ENCODE measurements around the gene ELMO2.
"Not testable (repeated sequence)": the region's sequence is repeated elsewhere in the genome, so short reads cannot be mapped to it uniquely, and the experiment has no call there.

Gene ELMO2

DNA sequence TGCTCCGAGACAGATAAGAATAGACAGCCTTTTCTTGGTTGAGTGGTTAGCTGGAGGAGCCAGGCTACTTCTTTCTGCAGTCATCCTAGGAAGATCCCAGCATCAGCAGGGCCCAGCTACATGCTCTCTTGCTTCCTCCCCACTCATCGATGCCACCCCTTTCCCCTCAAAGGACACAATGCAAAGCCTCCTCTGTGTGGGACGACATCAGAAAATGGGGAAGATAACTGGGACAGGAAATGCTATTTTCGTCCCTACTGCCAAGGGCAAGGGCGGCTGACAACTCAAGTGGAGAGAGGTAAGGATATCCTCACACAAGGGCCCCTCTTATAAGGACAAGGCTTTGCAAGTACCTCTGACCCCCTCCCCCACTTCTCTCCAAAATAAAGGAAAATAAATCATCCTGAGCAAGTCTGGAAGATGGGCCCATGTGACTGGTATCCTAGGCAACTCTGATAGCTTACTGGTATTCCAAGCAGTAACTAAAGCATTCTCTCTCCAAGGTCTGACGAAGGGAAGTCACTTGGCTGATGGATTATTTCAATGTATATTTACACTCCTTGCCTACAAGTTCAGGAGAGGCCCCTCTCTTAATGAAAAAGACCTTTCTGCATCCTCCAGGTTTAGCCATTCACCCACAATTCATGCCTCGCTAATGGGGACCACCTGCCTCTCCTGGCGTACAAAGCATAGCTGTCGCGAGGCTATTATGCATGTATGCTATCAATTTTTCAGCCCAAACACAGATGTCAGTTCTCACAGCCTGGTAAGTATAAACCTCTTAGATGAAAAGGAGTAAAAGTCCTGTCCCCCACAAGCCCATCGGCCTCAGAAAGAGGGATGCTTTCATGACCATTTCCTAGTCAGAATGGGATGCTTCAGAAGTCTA is 11.3 kb downstream of the ELMO2 start:
- Mint-ChIP-seq H3K9me3 (no peaks in the 10 kb centered on the region), H3K4me3 (no peak overlapping the region), H3K4me1 (ENCODE audit: low read depth) (peaks cover 16% of the 10 kb centered on the region), H3K27ac (peak overlapping the region; percentile 6), H3K27me3 (ENCODE audit: low read depth) (no peaks in the 10 kb centered on the region), H3K36me3 (ENCODE audit: low read depth) (peaks cover 48% of the 10 kb centered on the region)

DNA sequence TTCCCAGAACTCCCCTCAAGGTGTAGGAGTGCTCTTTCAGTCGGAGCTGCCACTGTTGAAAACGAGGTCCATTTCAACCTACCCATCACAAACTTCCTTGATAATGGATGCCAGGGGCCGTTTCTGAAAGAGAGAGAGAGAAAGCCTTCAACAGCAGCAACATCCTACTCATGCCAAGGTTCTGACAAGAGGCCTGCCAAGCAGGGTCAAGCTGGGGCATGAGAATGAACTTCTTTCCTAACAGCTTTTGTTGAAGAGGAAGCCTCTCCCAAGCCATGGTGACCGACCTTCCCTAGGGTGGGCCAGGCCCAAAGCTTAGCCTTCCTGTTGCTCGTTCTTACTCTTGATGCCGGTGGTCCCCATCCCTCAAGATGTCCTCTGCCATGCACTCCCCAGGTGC is 12.4 kb downstream of the ELMO2 start:
- H3K27me3 Mint-ChIP-seq (ENCODE audit: low read depth): no peaks in the 10 kb centered on the region
- H3K4me3 Mint-ChIP-seq: no peak overlapping the region
- H3K9me3 Mint-ChIP-seq: no peaks in the 10 kb centered on the region
- H3K27ac Mint-ChIP-seq: no peak overlapping the region
- H3K4me1 Mint-ChIP-seq (ENCODE audit: low read depth): peaks cover 6% of the 10 kb centered on the region
- H3K36me3 Mint-ChIP-seq (ENCODE audit: low read depth): peaks cover 47% of the 10 kb centered on the region

DNA sequence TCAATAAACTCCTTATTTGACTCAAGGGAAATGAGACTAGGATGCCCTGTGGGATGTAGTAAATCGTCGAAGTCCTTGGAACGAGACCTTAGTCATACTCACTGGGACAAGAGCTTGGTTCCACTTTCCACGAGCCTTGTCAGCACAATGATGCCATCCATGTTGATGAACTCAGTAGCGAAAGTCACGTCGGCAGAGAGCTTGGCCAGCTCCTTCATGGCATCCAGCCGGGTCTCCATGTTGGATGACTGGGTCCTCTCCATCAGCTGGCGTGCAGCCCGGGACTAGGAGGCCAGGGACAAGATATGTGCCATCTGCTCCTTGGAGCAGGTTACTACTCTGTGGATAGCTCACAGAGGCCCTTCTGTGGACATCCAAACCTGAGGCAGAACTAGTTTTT is 17.5 kb downstream of the ELMO2 start:
- H3K9me3 Mint-ChIP-seq: no peaks in the 10 kb centered on the region
- H3K4me1 Mint-ChIP-seq (ENCODE audit: low read depth): no peaks in the 10 kb centered on the region
- no peak overlapping the region for H3K4me3 Mint-ChIP-seq
- no peak overlapping the region for H3K27ac Mint-ChIP-seq
- no peaks in the 10 kb centered on the region for H3K27me3 Mint-ChIP-seq (ENCODE audit: low read depth)
- H3K36me3 Mint-ChIP-seq (ENCODE audit: low read depth): peaks cover 61% of the 10 kb centered on the region

DNA sequence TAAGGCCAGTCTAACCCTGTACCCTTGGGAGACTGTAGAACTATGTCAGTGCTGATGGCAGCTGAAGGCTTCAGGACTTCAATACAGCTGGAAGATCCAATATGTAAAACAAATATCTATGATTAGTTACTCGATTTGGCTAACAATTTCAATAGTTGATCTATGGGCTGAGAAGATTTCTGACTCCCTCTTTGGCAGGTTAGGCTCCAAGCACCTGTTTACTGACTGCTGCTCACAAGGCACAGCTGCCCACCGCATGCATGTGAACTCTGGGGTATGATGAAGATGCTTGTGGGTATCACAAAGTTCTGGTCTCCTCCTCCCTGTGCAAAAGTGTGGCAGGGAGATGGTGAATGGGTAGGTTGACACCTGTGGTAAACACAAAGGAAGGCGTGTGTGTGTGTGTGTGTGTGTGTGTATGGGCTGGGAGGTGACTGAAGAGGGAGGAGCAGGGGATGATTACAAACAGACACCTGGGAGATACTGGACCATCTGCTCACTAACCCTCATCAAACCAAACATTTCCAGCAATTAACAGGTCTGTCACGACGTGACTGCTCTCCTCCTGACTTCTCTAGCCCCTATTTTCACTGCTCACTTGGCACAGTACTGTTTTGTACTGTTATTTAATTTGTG is 18.1 kb downstream of the ELMO2 start:
- Mint-ChIP-seq H3K27me3 (ENCODE audit: low read depth) (no peaks in the 10 kb centered on the region), H3K36me3 (ENCODE audit: low read depth) (peaks cover 59% of the 10 kb centered on the region), H3K4me3 (no peak overlapping the region), H3K4me1 (ENCODE audit: low read depth) (no peaks in the 10 kb centered on the region), H3K27ac (no peak overlapping the region), H3K9me3 (no peaks in the 10 kb centered on the region)

DNA sequence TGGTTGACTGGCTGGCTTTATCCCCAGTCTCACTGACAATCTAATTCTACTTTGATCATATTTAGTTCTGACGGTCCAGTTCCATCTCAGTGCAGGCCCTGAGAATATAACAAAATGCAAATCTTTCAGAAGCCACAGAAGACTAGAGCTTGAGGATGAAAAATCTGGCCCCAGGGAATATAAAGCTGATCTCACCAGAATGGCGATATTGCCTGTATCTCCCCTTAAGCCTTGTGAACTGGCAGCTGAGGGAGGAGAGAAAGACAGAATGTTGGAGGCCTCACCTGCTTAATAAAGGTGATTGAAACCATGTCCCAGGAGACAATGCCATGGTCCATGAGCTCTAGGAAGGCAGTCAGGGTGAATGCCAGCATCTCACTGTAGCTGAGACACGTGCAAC is 19.4 kb downstream of the ELMO2 start:
- not testable (repeated sequence) for H3K4me1 Mint-ChIP-seq (ENCODE audit: low read depth); H3K27me3 Mint-ChIP-seq (ENCODE audit: low read depth); H3K27ac Mint-ChIP-seq; H3K4me3 Mint-ChIP-seq; H3K9me3 Mint-ChIP-seq
- peaks cover 53% of the 10 kb centered on the region for H3K36me3 Mint-ChIP-seq (ENCODE audit: low read depth)

DNA sequence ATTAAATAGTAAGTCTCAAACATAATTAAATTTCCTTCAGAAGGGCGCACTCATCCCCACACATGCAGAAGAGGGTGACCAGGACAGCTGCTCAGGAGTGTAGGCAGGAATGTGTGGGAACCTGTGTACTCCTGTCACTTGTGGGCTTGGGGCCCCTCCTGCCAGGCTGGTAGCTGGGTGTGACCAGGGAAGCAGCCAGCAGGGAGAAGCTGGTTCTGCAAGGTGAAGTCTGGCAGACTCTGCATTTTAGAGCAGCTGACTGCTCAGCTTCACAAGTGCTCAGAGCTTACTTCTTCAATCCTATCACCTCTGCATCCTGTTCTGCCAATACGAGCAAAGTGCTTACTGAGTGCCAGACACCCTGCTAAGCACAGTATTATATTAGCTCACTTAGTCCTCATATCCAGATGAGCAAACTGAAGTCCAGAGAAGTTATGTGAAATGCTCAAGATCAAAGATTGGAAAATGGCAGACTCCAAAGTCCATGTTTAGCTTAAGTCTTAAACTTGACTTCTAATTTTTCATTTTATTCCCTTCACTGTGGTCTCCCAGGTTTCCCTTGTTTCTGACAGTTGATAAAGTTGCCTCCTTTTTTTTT is 27.9 kb downstream of the ELMO2 start:
- Mint-ChIP-seq H3K27ac (no peak overlapping the region), H3K36me3 (ENCODE audit: low read depth) (peaks cover 56% of the 10 kb centered on the region)

DNA sequence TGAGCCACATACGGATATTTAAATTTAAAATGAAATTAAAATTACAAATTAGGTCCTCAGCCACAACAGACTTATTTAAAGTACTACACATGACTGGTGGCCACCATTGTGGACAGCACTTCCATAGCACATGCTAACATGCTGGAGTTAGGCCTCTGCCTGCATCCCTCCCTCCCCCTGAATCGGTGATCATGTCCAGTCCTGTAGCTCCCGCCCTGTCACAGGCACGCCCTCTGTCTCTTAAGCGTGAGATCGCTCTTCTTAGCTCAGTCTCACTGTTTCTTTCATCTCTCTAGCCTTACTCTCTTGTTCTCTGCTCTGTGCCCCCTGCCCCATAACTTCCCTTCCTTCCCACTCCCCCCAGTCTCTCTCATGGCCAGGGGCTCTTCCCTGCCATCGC is 28.9 kb downstream of the ELMO2 start:
- Mint-ChIP-seq H3K4me3 (no peak overlapping the region), H3K36me3 (ENCODE audit: low read depth) (peaks cover 58% of the 10 kb centered on the region), H3K4me1 (ENCODE audit: low read depth) (peaks cover 5% of the 10 kb centered on the region), H3K27me3 (ENCODE audit: low read depth) (no peaks in the 10 kb centered on the region), H3K9me3 (no peaks in the 10 kb centered on the region), H3K27ac (no peak overlapping the region)

More for the DNA sequence above, 27.9 kb downstream of the ELMO2 start:
- Mint-ChIP-seq H3K4me1 (ENCODE audit: low read depth) (peaks cover 5% of the 10 kb centered on the region), H3K9me3 (no peaks in the 10 kb centered on the region), H3K27me3 (ENCODE audit: low read depth) (no peaks in the 10 kb centered on the region), H3K4me3 (no peak overlapping the region)

DNA sequence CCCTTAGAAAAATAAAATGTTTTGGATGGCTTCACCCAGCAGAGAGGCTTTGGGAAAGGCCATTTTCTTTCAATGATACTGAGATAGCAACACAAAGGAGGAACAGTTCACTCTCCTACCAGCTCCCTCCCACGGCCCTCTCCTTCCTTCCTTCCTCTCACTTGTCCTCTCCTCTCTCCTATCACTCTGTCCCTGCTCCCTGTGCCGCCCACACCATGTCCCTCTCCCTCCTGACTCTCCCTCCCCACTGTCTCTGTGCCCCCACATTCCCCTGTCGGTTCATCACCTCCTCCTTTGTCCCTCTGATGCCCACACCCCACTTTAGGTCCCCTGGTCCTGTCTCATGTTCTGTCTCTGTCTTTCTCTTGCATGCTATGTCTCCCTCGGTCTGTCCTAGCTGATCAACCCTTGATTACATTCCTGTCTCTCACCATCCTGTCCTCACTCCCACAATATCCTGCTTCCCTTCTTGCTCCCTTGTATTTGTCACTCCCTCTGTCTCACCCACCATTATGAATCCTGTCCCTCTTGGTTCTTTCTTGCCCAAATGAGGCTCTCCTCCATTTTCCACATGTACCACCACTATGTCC is 30.1 kb downstream of the ELMO2 start:
- Mint-ChIP-seq H3K4me3 (no peak overlapping the region), H3K27me3 (ENCODE audit: low read depth) (no peaks in the 10 kb centered on the region), H3K9me3 (no peaks in the 10 kb centered on the region), H3K36me3 (ENCODE audit: low read depth) (peaks cover 59% of the 10 kb centered on the region), H3K27ac (no peak overlapping the region), H3K4me1 (ENCODE audit: low read depth) (peaks cover 5% of the 10 kb centered on the region)

DNA sequence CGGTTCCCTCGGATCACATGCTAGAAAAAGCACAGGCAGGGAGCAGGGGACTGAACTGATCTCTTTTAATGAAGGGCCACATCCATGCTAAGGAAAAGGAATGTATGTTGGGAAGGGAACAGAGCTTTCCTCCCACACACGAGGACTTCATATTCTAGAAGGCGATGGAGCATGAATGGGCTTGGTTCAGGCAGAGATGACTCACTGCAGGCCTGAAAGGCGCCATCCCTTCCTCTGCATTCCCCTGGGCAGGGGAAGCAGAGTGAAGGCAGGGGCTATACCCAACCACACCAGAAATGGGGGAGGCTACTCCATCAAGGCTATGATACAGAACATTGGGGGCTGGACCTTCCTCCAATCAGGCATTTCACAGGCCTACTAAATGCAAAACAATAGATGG is 30.6 kb downstream of the ELMO2 start:
- Mint-ChIP-seq H3K4me1 (ENCODE audit: low read depth) (peaks cover 5% of the 10 kb centered on the region), H3K36me3 (ENCODE audit: low read depth) (peaks cover 60% of the 10 kb centered on the region), H3K27me3 (ENCODE audit: low read depth) (no peaks in the 10 kb centered on the region), H3K9me3 (no peaks in the 10 kb centered on the region), H3K27ac (no peak overlapping the region), H3K4me3 (no peak overlapping the region)

DNA sequence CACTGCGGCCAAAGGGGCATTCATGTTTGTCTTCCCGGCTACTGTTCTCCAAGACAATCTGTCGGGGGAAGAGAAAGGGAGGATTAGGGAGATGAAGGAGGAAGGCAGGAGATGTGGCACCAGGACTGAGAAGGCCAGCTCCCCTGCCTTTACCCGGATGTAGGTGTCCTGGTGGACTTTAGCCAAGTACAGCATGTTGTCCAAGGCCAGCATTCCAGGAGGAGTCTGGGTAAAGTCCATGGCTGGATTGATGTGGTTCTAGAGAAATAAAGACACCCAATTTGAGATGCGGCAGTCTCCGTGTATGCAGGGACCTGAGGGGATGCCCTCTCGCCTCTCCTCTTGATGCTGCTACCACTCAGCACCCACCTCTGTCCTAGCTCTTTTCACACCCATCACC is 32.0 kb downstream of the ELMO2 start:
- Mint-ChIP-seq H3K4me1 (ENCODE audit: low read depth) (peaks cover 7% of the 10 kb centered on the region), H3K36me3 (ENCODE audit: low read depth) (peaks cover 62% of the 10 kb centered on the region), H3K27ac (no peak overlapping the region), H3K27me3 (ENCODE audit: low read depth) (no peaks in the 10 kb centered on the region), H3K9me3 (no peaks in the 10 kb centered on the region), H3K4me3 (no peak overlapping the region)

DNA sequence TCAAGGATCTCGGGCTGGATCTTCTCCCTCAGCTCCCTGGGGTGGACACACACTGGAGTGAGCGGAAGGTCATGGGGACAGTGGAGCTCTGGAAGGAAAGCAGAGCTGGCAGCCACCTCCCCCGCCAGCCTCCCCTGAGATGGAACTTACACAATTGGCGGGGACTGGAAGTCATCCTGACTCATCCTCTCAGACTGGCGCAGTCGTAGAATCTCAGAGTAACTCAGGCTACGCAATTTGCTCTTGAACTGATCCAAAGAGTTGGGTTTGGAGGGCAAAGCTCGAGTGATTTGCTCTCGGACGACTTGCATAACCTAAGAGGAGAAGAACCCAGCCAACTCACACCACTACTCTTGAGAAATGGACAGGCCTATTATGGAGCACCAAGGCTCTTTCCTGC is 34.8 kb downstream of the ELMO2 start:
- no peaks in the 10 kb centered on the region for H3K9me3 Mint-ChIP-seq
- no peak overlapping the region for H3K27ac Mint-ChIP-seq
- peaks cover 18% of the 10 kb centered on the region for H3K4me1 Mint-ChIP-seq (ENCODE audit: low read depth)
- no peaks in the 10 kb centered on the region for H3K27me3 Mint-ChIP-seq (ENCODE audit: low read depth)
- peaks cover 66% of the 10 kb centered on the region for H3K36me3 Mint-ChIP-seq (ENCODE audit: low read depth)
- no peak overlapping the region for H3K4me3 Mint-ChIP-seq

DNA sequence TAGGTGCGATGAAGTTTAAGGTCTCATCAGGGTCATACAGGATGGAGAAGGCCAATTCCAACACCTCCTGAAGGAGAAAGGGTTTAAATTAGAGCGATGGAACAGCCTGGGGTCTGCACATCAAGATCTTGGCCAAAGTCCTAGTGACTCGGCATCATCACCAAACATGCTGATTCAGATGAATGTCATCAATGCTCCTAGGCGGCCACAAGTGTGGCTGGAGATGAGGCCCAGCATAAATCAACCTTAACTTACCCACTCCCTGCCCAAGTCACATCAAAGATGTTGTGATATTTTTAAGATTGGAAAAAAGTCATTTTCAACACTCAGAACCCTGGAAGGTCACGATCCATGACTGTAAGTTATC is 37.5 kb downstream of the ELMO2 start:
- Mint-ChIP-seq H3K9me3 (no peaks in the 10 kb centered on the region), H3K4me3 (no peak overlapping the region), H3K36me3 (ENCODE audit: low read depth) (peaks cover 59% of the 10 kb centered on the region), H3K27me3 (ENCODE audit: low read depth) (no peaks in the 10 kb centered on the region), H3K27ac (peak overlapping the region; percentile 21), H3K4me1 (ENCODE audit: low read depth) (peaks cover 33% of the 10 kb centered on the region)

DNA sequence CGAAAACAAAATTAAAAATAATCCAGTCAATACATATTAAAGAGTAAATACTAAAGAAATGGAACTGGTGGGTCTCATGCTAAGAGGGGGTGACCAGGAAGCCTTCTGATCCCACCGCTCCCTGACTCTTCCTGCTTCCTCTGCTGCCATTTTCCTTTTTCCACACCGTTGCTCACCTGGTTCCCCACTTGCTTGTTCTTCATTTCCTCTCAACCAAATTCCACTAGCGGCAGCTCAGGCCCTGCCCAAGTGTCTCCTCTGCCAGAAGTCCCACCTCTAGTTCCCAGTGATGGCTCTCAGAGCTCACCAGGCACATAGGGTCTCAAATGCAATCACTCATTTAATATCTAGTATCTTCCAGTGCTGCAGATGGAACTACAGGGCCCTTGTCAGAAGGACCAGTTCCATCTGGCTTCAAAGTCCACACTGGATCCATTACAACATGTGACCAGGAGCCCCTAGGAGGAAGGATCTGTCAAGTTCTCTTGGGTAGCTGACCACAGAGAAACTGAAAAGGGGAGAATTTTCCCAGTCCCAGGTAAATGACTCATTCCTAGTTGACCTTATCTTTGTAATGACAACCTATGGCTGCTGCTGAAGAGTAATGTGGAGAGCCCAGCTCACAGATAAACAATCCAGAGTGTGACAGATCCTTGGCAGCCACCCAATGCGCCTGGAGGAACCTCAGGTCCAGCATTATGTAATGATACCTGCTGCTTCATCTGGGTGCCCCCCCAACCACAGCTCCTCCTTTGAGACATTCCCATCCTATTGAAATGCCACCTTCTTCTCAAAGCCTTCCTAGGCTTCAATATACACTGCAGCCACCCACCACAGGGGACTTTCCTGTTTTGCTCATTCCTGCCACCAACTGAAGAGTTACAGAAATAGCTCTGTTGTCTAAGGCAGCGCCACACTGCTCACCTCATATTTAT is 38.2 kb downstream of the ELMO2 start:
- peaks cover 61% of the 10 kb centered on the region for H3K36me3 Mint-ChIP-seq (ENCODE audit: low read depth)
- H3K27me3 Mint-ChIP-seq (ENCODE audit: low read depth): no peaks in the 10 kb centered on the region
- H3K27ac Mint-ChIP-seq: peak overlapping the region; percentile 50
- no peaks in the 10 kb centered on the region for H3K9me3 Mint-ChIP-seq
- H3K4me3 Mint-ChIP-seq: no peak overlapping the region
- H3K4me1 Mint-ChIP-seq (ENCODE audit: low read depth): peaks cover 40% of the 10 kb centered on the region

DNA sequence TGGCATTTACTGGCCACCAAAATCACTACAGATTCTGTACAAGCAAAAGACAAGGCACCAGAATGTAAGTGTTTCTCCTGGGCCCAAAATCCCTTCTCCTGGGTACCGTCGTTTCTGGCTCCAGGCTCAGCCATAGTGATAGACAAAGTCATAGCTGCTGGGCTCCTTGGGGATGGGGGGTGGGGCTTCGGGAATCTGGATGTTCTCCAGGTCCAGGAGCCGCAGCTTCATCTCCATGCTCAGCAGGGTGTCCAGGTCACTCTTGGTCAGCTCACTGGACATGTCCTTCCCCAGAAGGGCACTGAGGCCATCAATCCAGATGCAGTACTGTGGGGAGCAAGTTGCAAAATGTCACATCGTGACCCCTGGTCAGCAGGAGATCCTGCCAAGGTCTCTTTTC is 39.2 kb downstream of the ELMO2 start:
- Mint-ChIP-seq H3K27ac (no peak overlapping the region), H3K4me1 (ENCODE audit: low read depth) (peaks cover 43% of the 10 kb centered on the region), H3K9me3 (no peaks in the 10 kb centered on the region), H3K27me3 (ENCODE audit: low read depth) (no peaks in the 10 kb centered on the region), H3K4me3 (no peak overlapping the region), H3K36me3 (ENCODE audit: low read depth) (peaks cover 59% of the 10 kb centered on the region)

Measured in T-helper 1 cell treated with Interleukin-12 subunit alpha and Interleukin-12 subunit beta and Interleukin-4 antibody, amounts not matched to agents 30 μg/mL and 1 μg/mL, for 36 hours (primary cell).